ENCODE data around the gene PRELID3B. TPM values are rescaled to one million over a fixed set of nuclear protein-coding genes. Genes with fewer than 3 reads are reported as not detected.

Gene PRELID3B
- total RNA-seq, 1 donor = 75.7 TPM

- no peak for DNase-seq (ENCODE audit: low read depth)
- no peak overlapping the region for H3K4me3 ChIP-seq (ENCODE audit: low read depth, low read length)
- TF ChIP-seq, protein P1, sequence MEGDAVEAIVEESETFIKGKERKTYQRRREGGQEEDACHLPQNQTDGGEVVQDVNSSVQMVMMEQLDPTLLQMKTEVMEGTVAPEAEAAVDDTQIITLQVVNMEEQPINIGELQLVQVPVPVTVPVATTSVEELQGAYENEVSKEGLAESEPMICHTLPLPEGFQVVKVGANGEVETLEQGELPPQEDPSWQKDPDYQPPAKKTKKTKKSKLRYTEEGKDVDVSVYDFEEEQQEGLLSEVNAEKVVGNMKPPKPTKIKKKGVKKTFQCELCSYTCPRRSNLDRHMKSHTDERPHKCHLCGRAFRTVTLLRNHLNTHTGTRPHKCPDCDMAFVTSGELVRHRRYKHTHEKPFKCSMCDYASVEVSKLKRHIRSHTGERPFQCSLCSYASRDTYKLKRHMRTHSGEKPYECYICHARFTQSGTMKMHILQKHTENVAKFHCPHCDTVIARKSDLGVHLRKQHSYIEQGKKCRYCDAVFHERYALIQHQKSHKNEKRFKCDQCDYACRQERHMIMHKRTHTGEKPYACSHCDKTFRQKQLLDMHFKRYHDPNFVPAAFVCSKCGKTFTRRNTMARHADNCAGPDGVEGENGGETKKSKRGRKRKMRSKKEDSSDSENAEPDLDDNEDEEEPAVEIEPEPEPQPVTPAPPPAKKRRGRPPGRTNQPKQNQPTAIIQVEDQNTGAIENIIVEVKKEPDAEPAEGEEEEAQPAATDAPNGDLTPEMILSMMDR (IDR thresholded peaks at IDR 0.05; ENCODE audit: insufficient read depth, low read length) = no peak
Observed at GRCh38 chr20:59081036-59081435, 38.5 kb upstream of the PRELID3B start.

DNA sequence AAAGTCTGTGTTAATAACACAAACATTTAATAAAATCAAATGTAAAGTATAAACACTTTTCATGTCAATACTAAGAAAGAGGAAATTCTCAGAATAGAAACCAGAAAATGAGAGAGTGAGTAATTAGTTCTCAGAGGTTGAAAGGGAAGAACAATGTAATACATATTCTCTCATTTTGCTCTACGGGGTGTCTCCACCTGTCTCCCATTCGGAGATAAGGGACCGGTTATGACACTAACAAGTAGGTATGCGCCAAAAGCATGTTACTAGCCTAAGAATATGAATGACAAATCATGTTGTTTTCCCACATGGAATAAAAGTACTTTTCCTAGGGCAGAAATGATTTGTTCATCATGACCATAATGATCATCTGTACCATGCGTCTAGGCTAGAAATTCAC, 35.6 kb upstream of the PRELID3B start:
- TF ChIP-seq, protein P1 (IDR thresholded peaks at IDR 0.05; ENCODE audit: insufficient read depth, low read length) = no peak
- DNase-seq (ENCODE audit: low read depth) = no peak
- H3K4me3 ChIP-seq (ENCODE audit: low read depth, low read length) = no peak overlapping the region

DNA sequence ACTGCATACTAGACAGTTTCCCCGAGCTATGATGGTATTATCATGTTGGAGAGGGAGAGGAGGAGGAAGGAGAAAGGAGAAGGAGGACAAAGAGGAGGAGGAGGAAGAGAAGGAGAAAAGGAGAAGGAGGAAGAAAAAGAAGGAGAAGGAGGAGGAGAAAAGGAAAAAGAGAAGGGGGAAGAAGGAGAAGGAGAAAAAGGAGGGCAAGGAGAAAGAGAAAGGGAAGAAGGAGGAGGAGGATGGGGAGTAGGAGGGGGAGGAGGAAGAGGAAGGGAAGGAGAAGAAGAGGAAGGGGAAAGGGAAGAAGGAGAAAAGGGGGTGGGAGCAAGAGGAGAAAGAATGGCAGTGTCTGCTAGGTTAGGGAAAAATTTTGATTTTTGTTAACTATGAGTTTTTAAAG, 35.1 kb upstream of the PRELID3B start:
- H3K4me3 ChIP-seq (ENCODE audit: low read depth, low read length) = no peak overlapping the region
- TF ChIP-seq, protein P1 (IDR thresholded peaks at IDR 0.05; ENCODE audit: insufficient read depth, low read length) = no peak
- DNase-seq (ENCODE audit: low read depth) = no peak

DNA sequence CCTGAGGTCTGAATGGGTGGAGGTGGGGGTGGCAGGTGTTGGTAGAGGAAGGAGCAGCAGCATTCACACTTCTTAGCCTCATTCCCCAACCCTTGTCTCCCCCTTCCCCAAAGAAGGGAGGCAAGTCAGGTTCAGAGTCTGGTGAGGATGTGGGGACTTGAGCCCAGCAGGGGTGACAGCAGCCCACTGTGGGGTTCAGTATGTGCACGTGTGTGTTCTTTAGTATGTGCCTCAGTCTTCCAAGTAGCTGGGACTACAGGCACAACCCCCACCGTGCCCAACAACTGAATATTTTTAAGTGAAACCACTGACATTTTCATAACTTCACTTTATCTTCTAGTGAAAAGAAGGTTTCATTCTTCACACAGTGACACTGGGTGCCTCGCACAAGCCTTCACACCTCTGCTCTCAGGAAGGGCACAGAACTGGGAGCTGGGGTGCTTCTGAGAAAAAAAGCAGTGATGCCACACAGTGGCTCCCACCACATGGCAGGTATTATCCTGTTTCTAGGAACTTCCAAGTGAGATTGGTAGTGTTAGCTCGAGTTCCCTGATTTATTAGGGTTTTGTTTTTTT, 33.4 kb upstream of the PRELID3B start:
- TF ChIP-seq, protein P1 (IDR thresholded peaks at IDR 0.05; ENCODE audit: insufficient read depth, low read length) = no peak
- H3K4me3 ChIP-seq (ENCODE audit: low read depth, low read length) = no peak overlapping the region
- no peak for DNase-seq (ENCODE audit: low read depth)

GRCh38 chr20:59074456-59074855, 31.9 kb upstream of the PRELID3B start:
- TF ChIP-seq, protein P1 (IDR thresholded peaks at IDR 0.05; ENCODE audit: insufficient read depth, low read length) = no peak
- no peak overlapping the region for H3K4me3 ChIP-seq (ENCODE audit: low read depth, low read length)
- peak; percentile 30 for DNase-seq (ENCODE audit: low read depth)

DNA sequence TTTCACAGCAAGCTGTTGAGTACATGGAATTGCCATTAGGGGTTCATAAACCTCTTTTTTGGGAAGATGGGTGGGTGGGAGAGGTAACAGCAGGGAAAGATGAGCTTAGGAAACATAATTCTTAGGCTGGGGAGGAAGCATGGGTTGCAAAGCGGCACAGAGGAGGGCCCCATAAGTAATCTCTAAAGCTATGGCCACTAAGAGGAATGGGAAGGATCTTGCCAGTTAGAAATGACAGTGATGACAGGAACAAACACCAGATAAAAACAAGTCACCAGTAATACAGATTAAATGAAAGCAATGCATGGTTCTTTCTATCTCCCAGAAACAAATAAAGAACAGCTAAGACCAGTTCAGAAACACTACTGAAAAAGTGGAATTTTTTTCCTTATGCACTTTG, 31.0 kb upstream of the PRELID3B start:
- no peak for DNase-seq (ENCODE audit: low read depth)

More for the DNA sequence above, 31.0 kb upstream of the PRELID3B start:
- TF ChIP-seq, protein P1 (IDR thresholded peaks at IDR 0.05; ENCODE audit: insufficient read depth, low read length) = no peak
- H3K4me3 ChIP-seq (ENCODE audit: low read depth, low read length) = no peak overlapping the region

Measured in fibroblast of the aortic adventitia (primary cell).